Aortic smooth muscle cell (primary cell): ENCODE data around the gene CSRNP3. TPM values are rescaled to one million over a fixed set of nuclear protein-coding genes. Genes with fewer than 3 reads are reported as not detected.

Source experiments
- total RNA-seq: library from RNA; depleted of rRNA; stranded (reverse); fragments of >200 nt; gene quantifications from 2 replicates; pipeline ENCODE4 v1.2.3, GENCODE V29; 2014

Gene CSRNP3
- 0.92 and 3.1 TPM in 2 replicates for total RNA-seq

GRCh38 chr2:165469417-165469816 lies at the start of gene CSRNP3:
CSRNP3 (plus strand) TSS chr2:165469698; CDS start chr2:165595066, 125,368 bp downstream.

Other genes starting within 250 kb of the CSRNP3 start
- 1.4 and 2.4 TPM in 2 replicates for gene SCN2A, start 230.3 kb upstream of the CSRNP3 start, total RNA-seq